Prostate gland (tissue), 2 donors: ENCODE results near the gene LBP. TPM values are rescaled to one million over a fixed set of nuclear protein-coding genes. Genes with fewer than 3 reads are reported as not detected.

Experiments used
- DNase-seq: peaks from one replicate; pipeline ENCODE4 v3.0.0-alpha.2; 2019; ENCODE audit warnings: low spot score
- H3K27ac ChIP-seq, 2 donors: fragments of 200-600 bp; sonication (generic); 2 replicates each; pipeline ENCODE4 v1.5.1; 2017 to 2019
- H3K27me3 ChIP-seq: fragments of 200-600 bp; sonication (generic); replicated peaks from 2 replicates; pipeline ENCODE4 v1.5.1; 2019; ENCODE audit not compliant: insufficient read depth
- H3K36me3 ChIP-seq, 2 donors: fragments of 200-600 bp; sonication (generic); 1 replicate in 1 of 2; 2 replicates in 1 of 2; pipeline versions ENCODE4 v1.5.1 to v1.8.1; 2017 to 2019
- H3K4me1 ChIP-seq: fragments of 200-600 bp; sonication (generic); replicated peaks from 2 replicates; pipeline ENCODE4 v1.5.1; 2019
- H3K4me3 ChIP-seq, 2 donors: fragments of 200-600 bp; sonication (generic); 2 replicates each; pipeline ENCODE4 v1.5.1; 2017 to 2019
- H3K9me3 ChIP-seq: fragments of 200-600 bp; sonication (generic); 2 replicates; pipeline ENCODE4 v1.5.1; 2017
- CTCF ChIP-seq, 4 experiments: fragments of 200-600 bp in 2 of 4; fragments of 450-650 bp in 2 of 4; sonication (generic) in 2 of 4; IDR thresholded peaks; 1 replicate in 3 of 4; 2 replicates in 1 of 4; pipeline ENCODE4 v1.5.1; 2016 to 2019; ENCODE audit warnings: antibody characterized with exemption in 4 of 4, mild to moderate bottlenecking in 2 of 4, moderate library complexity in 2 of 4
- POLR2A ChIP-seq: fragments of 450-650 bp; IDR thresholded peaks from one replicate; pipeline ENCODE4 v1.6.1; 2016; ENCODE audit warnings: antibody characterized with exemption, mild to moderate bottlenecking
- POLR2AphosphoS5 ChIP-seq: sonication (generic); formaldehyde crosslinking; IDR thresholded peaks from one replicate; pipeline ENCODE4 v1.6.1; 2017; ENCODE audit warnings: antibody characterized with exemption
- WGBS: methylation state at CpG from one replicate; pipeline ENCODE4 v1.1.5; 2018; 5-methylcytosine and 5-hydroxymethylcytosine counted together
- intact Hi-C: fragments of 100-400 bp; cut with DNase I; formaldehyde crosslinking; loops from one replicate; pipeline ENCODE4 v1.14.2; 2022
- total RNA-seq, 2 donors: library from RNA; depleted of rRNA; stranded (reverse); fragments of >200 nt; gene quantifications; one replicate each; pipeline ENCODE4 v1.1.0, GENCODE V29; 2016

Gene LBP
- total RNA-seq, 2 donors from 2014 or later = 1.1 TPM; not detected in 1

- DNase-seq = no peak
- Histone ChIP-seq H3K27me3 (no peaks in the 10 kb centered on the region), H3K36me3 (no peaks in the 10 kb centered on the region), H3K9me3 (no peaks in the 10 kb centered on the region), H3K4me1 (no peaks in the 10 kb centered on the region), H3K27ac (no peak overlapping the region), H3K4me3 (no peak overlapping the region)
- WGBS = 87% methylated on average over 4 of the region's 4 CpGs
- intact Hi-C loops = no loop called here
- TF ChIP-seq POLR2A = no peak
These were observed 36.9 kb downstream of the LBP start for GRCh38 chr20:38383147-38383546.

- 82% methylated on average over 8 of the region's 8 CpGs for WGBS
- no peak for DNase-seq
- no peaks in the 10 kb centered on the region for H3K4me1 ChIP-seq
- intact Hi-C loops = no loop called here
- H3K4me3 ChIP-seq = no peak overlapping the region
- H3K36me3 ChIP-seq = no peaks in the 10 kb centered on the region
- H3K27me3 ChIP-seq = no peaks in the 10 kb centered on the region
- H3K9me3 ChIP-seq = no peaks in the 10 kb centered on the region
- TF ChIP-seq POLR2A (no peak), CTCF (IDR thresholded peaks at IDR 0.05) (no peak), POLR2AphosphoS5 (no peak)
- H3K27ac ChIP-seq = no peak overlapping the region
These were observed 39.7 kb downstream of the LBP start for GRCh38 chr20:38386004-38386403.

DNA sequence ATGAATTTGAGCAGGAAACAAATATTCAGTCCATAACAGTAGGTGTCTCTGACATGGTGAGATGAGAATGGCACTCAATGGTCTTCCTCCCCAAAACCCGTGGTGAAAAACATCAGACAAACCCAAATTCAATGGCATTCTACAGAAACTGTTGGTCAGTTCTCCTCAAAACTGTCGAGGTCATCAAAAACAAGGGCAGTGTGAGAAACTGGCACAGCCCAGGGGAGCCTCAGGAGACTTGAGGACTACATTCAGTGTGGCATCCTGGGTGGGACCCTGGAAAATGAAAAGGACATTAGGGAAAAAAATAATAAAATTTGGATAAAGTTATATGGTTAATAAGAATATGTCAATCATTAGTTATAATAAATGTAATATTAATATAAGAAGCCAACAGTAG is 40.6 kb downstream of the LBP start:
- WGBS = 83% methylated on average over 2 of the region's 2 CpGs

DNA sequence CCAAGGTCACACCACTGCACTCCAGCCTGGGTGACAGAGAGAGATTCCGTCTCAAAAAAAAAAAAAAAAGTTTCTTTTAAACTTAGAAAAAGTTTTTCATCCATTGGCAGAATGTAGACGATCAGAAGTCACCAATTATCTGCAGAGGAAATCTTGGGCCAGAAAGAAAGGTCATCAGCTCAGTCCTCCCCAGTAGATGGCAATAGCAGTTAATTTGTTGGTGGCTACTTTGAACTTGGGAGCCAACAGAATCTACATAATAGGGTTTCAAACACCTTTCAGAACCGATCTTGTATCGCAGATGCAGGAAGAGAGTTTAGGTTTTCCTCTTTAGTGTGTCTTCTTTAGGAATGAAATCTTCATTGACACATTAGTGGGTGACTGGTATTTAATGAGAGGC is 41.7 kb downstream of the LBP start:
- H3K9me3 ChIP-seq = no peaks in the 10 kb centered on the region
- DNase-seq = no peak
- no peak overlapping the region for H3K4me3 ChIP-seq
- H3K36me3 ChIP-seq = no peaks in the 10 kb centered on the region
- intact Hi-C loops = no loop called here
- TF ChIP-seq POLR2AphosphoS5 (no peak), CTCF (IDR thresholded peaks at IDR 0.05) (no peak), POLR2A (no peak)
- H3K4me1 ChIP-seq = no peaks in the 10 kb centered on the region
- H3K27me3 ChIP-seq = no peaks in the 10 kb centered on the region
- H3K27ac ChIP-seq = no peak overlapping the region
- WGBS = 77% methylated on average over 4 of the region's 4 CpGs

More for the DNA sequence above, 40.6 kb downstream of the LBP start:
- H3K27me3 ChIP-seq = no peaks in the 10 kb centered on the region
- no peak overlapping the region for H3K27ac ChIP-seq
- no peaks in the 10 kb centered on the region for H3K9me3 ChIP-seq
- intact Hi-C loops = no loop called here
- no peak for TF ChIP-seq POLR2AphosphoS5
- no peak for TF ChIP-seq POLR2A
- no peak for TF ChIP-seq CTCF (IDR thresholded peaks at IDR 0.05)
- no peaks in the 10 kb centered on the region for H3K36me3 ChIP-seq
- H3K4me3 ChIP-seq = no peak overlapping the region
- no peak for DNase-seq
- H3K4me1 ChIP-seq = no peaks in the 10 kb centered on the region

DNA sequence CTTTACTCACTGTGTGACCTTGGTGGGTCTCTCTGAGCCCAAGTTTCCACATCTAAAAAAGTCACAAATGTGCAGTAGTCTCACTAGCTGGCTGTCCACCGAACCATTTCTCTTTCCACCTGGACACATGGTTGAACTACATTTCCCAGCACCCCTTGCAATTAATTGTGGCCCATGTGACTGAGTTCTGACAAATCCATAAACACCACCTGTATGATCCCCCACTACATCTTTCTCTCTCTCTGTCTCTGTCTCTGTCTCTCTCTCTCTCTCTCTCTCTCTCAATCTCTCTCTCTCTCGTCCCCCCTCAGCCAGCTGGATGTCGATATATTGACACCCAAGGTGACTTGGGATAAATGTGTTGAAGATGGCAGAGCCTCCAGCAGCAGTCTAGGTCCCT is 46.1 kb downstream of the LBP start:
- Histone ChIP-seq H3K4me3 (no peak overlapping the region), H3K4me1 (no peaks in the 10 kb centered on the region), H3K36me3 (no peaks in the 10 kb centered on the region), H3K27me3 (no peaks in the 10 kb centered on the region), H3K9me3 (no peaks in the 10 kb centered on the region), H3K27ac (no peak overlapping the region)
- DNase-seq = no peak
- WGBS = 68% methylated on average over 3 of the region's 3 CpGs
- intact Hi-C loops = loop anchor here (10.0 kb wide), 1 partner anchor 158 kb away; no protein-coding TSS in a partner anchor
- no peak for TF ChIP-seq POLR2A
- TF ChIP-seq CTCF (IDR thresholded peaks at IDR 0.05) = no peak
- TF ChIP-seq POLR2AphosphoS5 = no peak
